ENCODE measurements around the gene KCNK4.

DNA sequence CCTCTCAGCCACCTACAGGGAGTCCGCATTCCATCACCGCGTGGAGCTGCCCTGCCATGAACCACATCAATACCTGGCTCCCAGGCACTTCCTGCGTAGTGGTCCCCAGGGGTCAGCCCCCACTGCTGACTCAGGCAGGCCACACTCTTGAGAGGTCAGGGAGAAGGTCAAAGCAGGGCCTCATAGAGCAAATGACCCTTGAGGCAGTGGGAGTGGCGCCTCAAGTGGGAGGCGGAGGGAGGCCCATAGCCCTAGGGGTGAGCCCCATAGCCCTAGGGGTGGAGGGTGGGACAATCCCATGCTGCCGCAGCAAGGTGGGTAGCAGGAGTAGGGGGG is 31.8 kb downstream of the KCNK4 start:
- TF ChIP-seq, protein P1, sequence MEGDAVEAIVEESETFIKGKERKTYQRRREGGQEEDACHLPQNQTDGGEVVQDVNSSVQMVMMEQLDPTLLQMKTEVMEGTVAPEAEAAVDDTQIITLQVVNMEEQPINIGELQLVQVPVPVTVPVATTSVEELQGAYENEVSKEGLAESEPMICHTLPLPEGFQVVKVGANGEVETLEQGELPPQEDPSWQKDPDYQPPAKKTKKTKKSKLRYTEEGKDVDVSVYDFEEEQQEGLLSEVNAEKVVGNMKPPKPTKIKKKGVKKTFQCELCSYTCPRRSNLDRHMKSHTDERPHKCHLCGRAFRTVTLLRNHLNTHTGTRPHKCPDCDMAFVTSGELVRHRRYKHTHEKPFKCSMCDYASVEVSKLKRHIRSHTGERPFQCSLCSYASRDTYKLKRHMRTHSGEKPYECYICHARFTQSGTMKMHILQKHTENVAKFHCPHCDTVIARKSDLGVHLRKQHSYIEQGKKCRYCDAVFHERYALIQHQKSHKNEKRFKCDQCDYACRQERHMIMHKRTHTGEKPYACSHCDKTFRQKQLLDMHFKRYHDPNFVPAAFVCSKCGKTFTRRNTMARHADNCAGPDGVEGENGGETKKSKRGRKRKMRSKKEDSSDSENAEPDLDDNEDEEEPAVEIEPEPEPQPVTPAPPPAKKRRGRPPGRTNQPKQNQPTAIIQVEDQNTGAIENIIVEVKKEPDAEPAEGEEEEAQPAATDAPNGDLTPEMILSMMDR (IDR thresholded peaks at IDR 0.05; ENCODE audit: insufficient read depth, low read length): no peak
- TF ChIP-seq REST (IDR thresholded peaks at IDR 0.05; ENCODE audit: insufficient replicate concordance, low read depth) (no peak), POLR2AphosphoS5 (IDR thresholded peaks at IDR 0.05; ENCODE audit: low read depth) (no peak), GABPA (IDR thresholded peaks at IDR 0.05; ENCODE audit: low read depth) (no peak), SPI1 (IDR thresholded peaks at IDR 0.05; ENCODE audit: borderline replicate concordance, low read depth) (no peak)

All from HL-60 (cell line).